CMK (cell line): ENCODE data around the gene RHOV.
"Not testable (repeated sequence)": the region's sequence is repeated elsewhere in the genome, so short reads cannot be mapped to it uniquely, and the experiment has no call there.

Source experiments
- DNase-seq: peaks from one replicate; pipeline ENCODE4 v3.0.0-alpha.2; 2010; ENCODE audit warnings: low read depth

The RHOV gene

GRCh38 chr15:40872791-40873693 is 992 bp downstream of the RHOV start:
- no peak for DNase-seq

GRCh38 chr15:40871749-40872617 is 2.1 kb downstream of the RHOV start:
- no peak for DNase-seq

GRCh38 chr15:40870716-40871115 is 3.3 kb downstream of the RHOV start:
- DNase-seq = no peak

- no peak for DNase-seq
Measured at GRCh38 chr15:40869686-40870085, 4.3 kb downstream of the RHOV start.

- DNase-seq = no peak
Measured at GRCh38 chr15:40867199-40867598, 6.8 kb downstream of the RHOV start.

- no peak for DNase-seq
Measured at GRCh38 chr15:40863660-40864270, 10.3 kb downstream of the RHOV start.

- not testable (repeated sequence) for DNase-seq
Measured at GRCh38 chr15:40861147-40861546, 12.9 kb downstream of the RHOV start.

GRCh38 chr15:40859206-40859851 is 14.7 kb downstream of the RHOV start:
- DNase-seq = peak; percentile 47

GRCh38 chr15:40858706-40859105 is 15.3 kb downstream of the RHOV start:
- no peak for DNase-seq

- no peak for DNase-seq
Measured at GRCh38 chr15:40857601-40858341, 16.3 kb downstream of the RHOV start.

- DNase-seq = no peak
Measured at GRCh38 chr15:40856746-40857145, 17.3 kb downstream of the RHOV start.

- DNase-seq = no peak
Measured at GRCh38 chr15:40855706-40856234, 18.3 kb downstream of the RHOV start.

- DNase-seq = no peak
Measured at GRCh38 chr15:40854161-40854560, 19.9 kb downstream of the RHOV start.

GRCh38 chr15:40853241-40853890 is 20.7 kb downstream of the RHOV start:
- DNase-seq = no peak

- DNase-seq = no peak
Measured at GRCh38 chr15:40852529-40852928, 21.5 kb downstream of the RHOV start.

- DNase-seq = no peak
Measured at GRCh38 chr15:40850576-40851112, 23.4 kb downstream of the RHOV start.

GRCh38 chr15:40847223-40847961 is 26.6 kb downstream of the RHOV start:
- peak; percentile 84 for DNase-seq

GRCh38 chr15:40846841-40847222 is 27.2 kb downstream of the RHOV start:
- no peak for DNase-seq

GRCh38 chr15:40845511-40846284 is 28.3 kb downstream of the RHOV start:
- DNase-seq = no peak
